GM12874 (cell line): ENCODE results near the gene APC.

Experiments
- TF ChIP-seq, protein P1 (sequence below): IDR thresholded peaks from 2 replicates; pipeline ENCODE4 v1.5.1; 2011; ENCODE audit warnings: low read depth, mild to moderate bottlenecking, control low read depth, low read length, moderate library complexity; ENCODE audit not compliant: insufficient read depth

The APC gene

GRCh38 chr5:112758676-112759075 lies 21.0 kb downstream of the APC start:
- TF ChIP-seq, protein P1, sequence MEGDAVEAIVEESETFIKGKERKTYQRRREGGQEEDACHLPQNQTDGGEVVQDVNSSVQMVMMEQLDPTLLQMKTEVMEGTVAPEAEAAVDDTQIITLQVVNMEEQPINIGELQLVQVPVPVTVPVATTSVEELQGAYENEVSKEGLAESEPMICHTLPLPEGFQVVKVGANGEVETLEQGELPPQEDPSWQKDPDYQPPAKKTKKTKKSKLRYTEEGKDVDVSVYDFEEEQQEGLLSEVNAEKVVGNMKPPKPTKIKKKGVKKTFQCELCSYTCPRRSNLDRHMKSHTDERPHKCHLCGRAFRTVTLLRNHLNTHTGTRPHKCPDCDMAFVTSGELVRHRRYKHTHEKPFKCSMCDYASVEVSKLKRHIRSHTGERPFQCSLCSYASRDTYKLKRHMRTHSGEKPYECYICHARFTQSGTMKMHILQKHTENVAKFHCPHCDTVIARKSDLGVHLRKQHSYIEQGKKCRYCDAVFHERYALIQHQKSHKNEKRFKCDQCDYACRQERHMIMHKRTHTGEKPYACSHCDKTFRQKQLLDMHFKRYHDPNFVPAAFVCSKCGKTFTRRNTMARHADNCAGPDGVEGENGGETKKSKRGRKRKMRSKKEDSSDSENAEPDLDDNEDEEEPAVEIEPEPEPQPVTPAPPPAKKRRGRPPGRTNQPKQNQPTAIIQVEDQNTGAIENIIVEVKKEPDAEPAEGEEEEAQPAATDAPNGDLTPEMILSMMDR, result no peak

- TF ChIP-seq, protein P1, result no peak
Measured at GRCh38 chr5:112762113-112762810, 24.6 kb downstream of the APC start.

- TF ChIP-seq, protein P1, result no peak
Measured at GRCh38 chr5:112763165-112763564, 25.5 kb downstream of the APC start.

DNA sequence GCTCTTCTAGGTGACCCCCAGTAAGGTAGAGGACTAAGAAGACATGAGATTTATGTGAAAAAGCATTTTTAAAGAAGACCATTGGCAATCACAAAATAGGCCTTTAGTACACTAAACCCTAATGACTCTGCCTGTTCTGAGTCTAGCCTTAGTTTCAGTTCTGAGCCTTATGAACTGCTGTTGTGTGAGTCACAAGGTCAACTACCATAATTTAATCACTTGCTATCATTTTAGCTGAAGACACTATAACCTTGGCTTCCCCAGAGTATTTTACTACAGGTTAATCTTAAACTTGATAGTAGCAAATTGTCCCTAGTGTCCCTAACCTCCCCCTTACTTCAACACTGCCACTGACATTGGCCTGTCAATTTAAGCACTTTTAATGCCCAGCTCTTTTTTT lies 34.4 kb downstream of the APC start:
- TF ChIP-seq, protein P1, result no peak

- TF ChIP-seq, protein P1, result no peak
Measured at GRCh38 chr5:112776301-112776856, 38.7 kb downstream of the APC start.

GRCh38 chr5:112779531-112779930 lies 41.8 kb downstream of the APC start:
- TF ChIP-seq, protein P1, result no peak

DNA sequence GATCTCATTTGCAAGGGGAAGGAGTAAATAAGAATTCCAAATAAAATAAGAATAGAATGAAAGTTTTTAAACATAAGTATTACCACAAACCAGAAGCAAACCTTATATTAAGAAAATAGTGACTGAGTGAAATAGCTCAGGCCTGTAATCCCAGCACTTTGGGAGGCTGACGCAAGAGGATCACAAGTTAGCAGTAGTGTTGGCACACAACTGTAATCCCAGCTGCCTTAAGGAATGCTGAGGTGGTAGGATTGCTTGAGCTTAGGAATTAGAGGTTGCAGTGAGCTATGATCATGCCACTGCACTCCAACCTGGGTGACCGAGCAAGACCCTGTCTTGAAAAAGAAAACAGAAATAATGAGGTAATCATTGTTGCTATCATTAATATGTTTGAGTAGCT lies 47.0 kb downstream of the APC start:
- TF ChIP-seq, protein P1, result no peak
